ENCODE data around the gene SMYD3.

The SMYD3 gene

GRCh38 chr1:246318622-246319021 lies 188.5 kb downstream of the SMYD3 start:
- Histone ChIP-seq H3K9me3 (ENCODE audit: control insufficient read depth, low read length) (no peaks in the 10 kb centered on the region), H3K4me3 (ENCODE audit: low read length) (no peak overlapping the region), H3K36me3 (ENCODE audit: control insufficient read depth, insufficient read depth, low read length, severe bottlenecking) (no peaks in the 10 kb centered on the region), H3K4me1 (ENCODE audit: control insufficient read depth, insufficient read depth, low read length) (peaks cover 9% of the 10 kb centered on the region), H3K27me3 (replicated peaks; ENCODE audit: control insufficient read depth, insufficient read depth, low read length) (no peaks in the 10 kb centered on the region), H3K9ac (ENCODE audit: low read length) (no peak overlapping the region)
- no peak for DNase-seq (ENCODE audit: low read depth)

- no peak for DNase-seq (ENCODE audit: low read depth)
- Histone ChIP-seq H3K4me1 (ENCODE audit: control insufficient read depth, insufficient read depth, low read length) (peaks cover 9% of the 10 kb centered on the region), H3K9me3 (ENCODE audit: control insufficient read depth, low read length) (no peaks in the 10 kb centered on the region), H3K36me3 (ENCODE audit: control insufficient read depth, insufficient read depth, low read length, severe bottlenecking) (no peaks in the 10 kb centered on the region), H3K27me3 (replicated peaks; ENCODE audit: control insufficient read depth, insufficient read depth, low read length) (no peaks in the 10 kb centered on the region), H3K9ac (ENCODE audit: low read length) (no peak overlapping the region), H3K4me3 (ENCODE audit: low read length) (no peak overlapping the region)
Observed at GRCh38 chr1:246318036-246318359, 189.1 kb downstream of the SMYD3 start.

GRCh38 chr1:246317332-246318035 lies 189.6 kb downstream of the SMYD3 start:
- H3K9ac ChIP-seq (ENCODE audit: low read length), result no peak overlapping the region
- no peaks in the 10 kb centered on the region for H3K27me3 ChIP-seq (replicated peaks; ENCODE audit: control insufficient read depth, insufficient read depth, low read length)
- peaks cover 9% of the 10 kb centered on the region for H3K4me1 ChIP-seq (ENCODE audit: control insufficient read depth, insufficient read depth, low read length)
- H3K4me3 ChIP-seq (ENCODE audit: low read length), result no peak overlapping the region
- no peaks in the 10 kb centered on the region for H3K36me3 ChIP-seq (ENCODE audit: control insufficient read depth, insufficient read depth, low read length, severe bottlenecking)
- DNase-seq (ENCODE audit: low read depth), result peak; percentile 12
- no peaks in the 10 kb centered on the region for H3K9me3 ChIP-seq (ENCODE audit: control insufficient read depth, low read length)

GRCh38 chr1:246311461-246311860 lies 195.6 kb downstream of the SMYD3 start:
- Histone ChIP-seq H3K9me3 (ENCODE audit: control insufficient read depth, low read length) (no peaks in the 10 kb centered on the region), H3K4me3 (ENCODE audit: low read length) (no peak overlapping the region), H3K4me1 (ENCODE audit: control insufficient read depth, insufficient read depth, low read length) (no peaks in the 10 kb centered on the region), H3K36me3 (ENCODE audit: control insufficient read depth, insufficient read depth, low read length, severe bottlenecking) (no peaks in the 10 kb centered on the region), H3K9ac (ENCODE audit: low read length) (no peak overlapping the region), H3K27me3 (replicated peaks; ENCODE audit: control insufficient read depth, insufficient read depth, low read length) (no peaks in the 10 kb centered on the region)
- no peak for DNase-seq (ENCODE audit: low read depth)

GRCh38 chr1:246309247-246309884 lies 197.7 kb downstream of the SMYD3 start:
- no peaks in the 10 kb centered on the region for H3K9me3 ChIP-seq (ENCODE audit: control insufficient read depth, low read length)
- no peak for DNase-seq (ENCODE audit: low read depth)
- no peaks in the 10 kb centered on the region for H3K27me3 ChIP-seq (replicated peaks; ENCODE audit: control insufficient read depth, insufficient read depth, low read length)
- no peaks in the 10 kb centered on the region for H3K36me3 ChIP-seq (ENCODE audit: control insufficient read depth, insufficient read depth, low read length, severe bottlenecking)
- no peaks in the 10 kb centered on the region for H3K4me1 ChIP-seq (ENCODE audit: control insufficient read depth, insufficient read depth, low read length)
- H3K9ac ChIP-seq (ENCODE audit: low read length), result no peak overlapping the region
- H3K4me3 ChIP-seq (ENCODE audit: low read length), result no peak overlapping the region

GRCh38 chr1:246308533-246309075 lies 198.5 kb downstream of the SMYD3 start:
- H3K4me1 ChIP-seq (ENCODE audit: control insufficient read depth, insufficient read depth, low read length), result no peaks in the 10 kb centered on the region
- no peaks in the 10 kb centered on the region for H3K9me3 ChIP-seq (ENCODE audit: control insufficient read depth, low read length)

GRCh38 chr1:246306415-246307037 lies 200.6 kb downstream of the SMYD3 start:
- Histone ChIP-seq H3K9ac (ENCODE audit: low read length) (no peak overlapping the region), H3K27me3 (replicated peaks; ENCODE audit: control insufficient read depth, insufficient read depth, low read length) (no peaks in the 10 kb centered on the region), H3K4me1 (ENCODE audit: control insufficient read depth, insufficient read depth, low read length) (peaks cover 6% of the 10 kb centered on the region), H3K36me3 (ENCODE audit: control insufficient read depth, insufficient read depth, low read length, severe bottlenecking) (no peaks in the 10 kb centered on the region), H3K4me3 (ENCODE audit: low read length) (no peak overlapping the region), H3K9me3 (ENCODE audit: control insufficient read depth, low read length) (no peaks in the 10 kb centered on the region)
- DNase-seq (ENCODE audit: low read depth), result no peak

More at GRCh38 chr1:246308533-246309075, 198.5 kb downstream of the SMYD3 start:
- H3K9ac ChIP-seq (ENCODE audit: low read length), result no peak overlapping the region
- H3K36me3 ChIP-seq (ENCODE audit: control insufficient read depth, insufficient read depth, low read length, severe bottlenecking), result no peaks in the 10 kb centered on the region
- H3K27me3 ChIP-seq (replicated peaks; ENCODE audit: control insufficient read depth, insufficient read depth, low read length), result no peaks in the 10 kb centered on the region
- DNase-seq (ENCODE audit: low read depth), result peak; percentile 31
- H3K4me3 ChIP-seq (ENCODE audit: low read length), result no peak overlapping the region

- Histone ChIP-seq H3K9me3 (ENCODE audit: control insufficient read depth, low read length) (no peaks in the 10 kb centered on the region), H3K36me3 (ENCODE audit: control insufficient read depth, insufficient read depth, low read length, severe bottlenecking) (no peaks in the 10 kb centered on the region), H3K9ac (ENCODE audit: low read length) (no peak overlapping the region), H3K4me3 (ENCODE audit: low read length) (no peak overlapping the region), H3K4me1 (ENCODE audit: control insufficient read depth, insufficient read depth, low read length) (peaks cover 11% of the 10 kb centered on the region), H3K27me3 (replicated peaks; ENCODE audit: control insufficient read depth, insufficient read depth, low read length) (no peaks in the 10 kb centered on the region)
- DNase-seq (ENCODE audit: low read depth), result no peak
Observed at GRCh38 chr1:246304484-246305259, 202.4 kb downstream of the SMYD3 start.

GRCh38 chr1:246302711-246303317 lies 204.3 kb downstream of the SMYD3 start:
- Histone ChIP-seq H3K27me3 (replicated peaks; ENCODE audit: control insufficient read depth, insufficient read depth, low read length) (no peaks in the 10 kb centered on the region), H3K9me3 (ENCODE audit: control insufficient read depth, low read length) (no peaks in the 10 kb centered on the region), H3K36me3 (ENCODE audit: control insufficient read depth, insufficient read depth, low read length, severe bottlenecking) (no peaks in the 10 kb centered on the region), H3K4me1 (ENCODE audit: control insufficient read depth, insufficient read depth, low read length) (peaks cover 11% of the 10 kb centered on the region), H3K9ac (ENCODE audit: low read length) (no peak overlapping the region), H3K4me3 (ENCODE audit: low read length) (no peak overlapping the region)
- peak; percentile 54 for DNase-seq (ENCODE audit: low read depth)

- Histone ChIP-seq H3K9me3 (ENCODE audit: control insufficient read depth, low read length) (no peaks in the 10 kb centered on the region), H3K9ac (ENCODE audit: low read length) (no peak overlapping the region), H3K27me3 (replicated peaks; ENCODE audit: control insufficient read depth, insufficient read depth, low read length) (no peaks in the 10 kb centered on the region), H3K4me1 (ENCODE audit: control insufficient read depth, insufficient read depth, low read length) (peaks cover 11% of the 10 kb centered on the region), H3K4me3 (ENCODE audit: low read length) (peak overlapping the region; percentile 10), H3K36me3 (ENCODE audit: control insufficient read depth, insufficient read depth, low read length, severe bottlenecking) (no peaks in the 10 kb centered on the region)
- peak; percentile 74 for DNase-seq (ENCODE audit: low read depth)
Observed at GRCh38 chr1:246302251-246302625, 204.8 kb downstream of the SMYD3 start.

Data from adipocyte (in vitro differentiated cells).